HG02852 (cell line): Measurements from ENCODE around the gene TMEM120B.
"Not testable (repeated sequence)": the region's sequence is repeated elsewhere in the genome, so short reads cannot be mapped to it uniquely, and the experiment has no call there.

ENCODE experiments used
- ATAC-seq: cut with Tn5 transposase; IDR thresholded peaks from one replicate; pipeline ENCODE4 v1.9.1; 2021; ENCODE audit warnings: mild to moderate bottlenecking, moderate library complexity; ENCODE audit not compliant: unreplicated experiment

TMEM120B gene

GRCh38 chr12:121740847-121741246 is 28.3 kb downstream of the TMEM120B start:
- ATAC-seq = no peak

GRCh38 chr12:121741743-121742142 is 29.2 kb downstream of the TMEM120B start:
- ATAC-seq = no peak

GRCh38 chr12:121745545-121745944 is 33.0 kb downstream of the TMEM120B start:
- not testable (repeated sequence) for ATAC-seq

GRCh38 chr12:121748218-121748570 is 35.6 kb downstream of the TMEM120B start:
- no peak for ATAC-seq

GRCh38 chr12:121748571-121749265 is 36.2 kb downstream of the TMEM120B start:
- no peak for ATAC-seq

- ATAC-seq = no peak
Observed at GRCh38 chr12:121749267-121749666, 36.7 kb downstream of the TMEM120B start.

GRCh38 chr12:121750507-121750955 is 38.0 kb downstream of the TMEM120B start:
- ATAC-seq = no peak

GRCh38 chr12:121751034-121751433 is 38.5 kb downstream of the TMEM120B start:
- no peak for ATAC-seq

GRCh38 chr12:121751749-121752351 is 39.3 kb downstream of the TMEM120B start:
- ATAC-seq = no peak

GRCh38 chr12:121753844-121754264 is 41.3 kb downstream of the TMEM120B start:
- no peak for ATAC-seq

- no peak for ATAC-seq
Observed at GRCh38 chr12:121754836-121755235, 42.3 kb downstream of the TMEM120B start.

GRCh38 chr12:121755591-121755990 is 43.0 kb downstream of the TMEM120B start:
- ATAC-seq = no peak

GRCh38 chr12:121758536-121758935 is 46.0 kb downstream of the TMEM120B start:
- not testable (repeated sequence) for ATAC-seq

GRCh38 chr12:121762269-121762668 is 49.7 kb downstream of the TMEM120B start:
- ATAC-seq = no peak

GRCh38 chr12:121764808-121765207 is 52.3 kb downstream of the TMEM120B start:
- no peak for ATAC-seq

- ATAC-seq = no peak
Observed at GRCh38 chr12:121765573-121765972, 53.0 kb downstream of the TMEM120B start.

- ATAC-seq = no peak
Observed at GRCh38 chr12:121766290-121767039, 53.9 kb downstream of the TMEM120B start.

GRCh38 chr12:121767525-121768016 is 55.0 kb downstream of the TMEM120B start:
- no peak for ATAC-seq

- no peak for ATAC-seq
Observed at GRCh38 chr12:121769297-121769830, 56.8 kb downstream of the TMEM120B start.

GRCh38 chr12:121769831-121770301 is 57.3 kb downstream of the TMEM120B start:
- ATAC-seq = no peak

- no peak for ATAC-seq
Observed at GRCh38 chr12:121770388-121770787, 57.8 kb downstream of the TMEM120B start.
